ENCODE results near the gene HPSE2.

DNA sequence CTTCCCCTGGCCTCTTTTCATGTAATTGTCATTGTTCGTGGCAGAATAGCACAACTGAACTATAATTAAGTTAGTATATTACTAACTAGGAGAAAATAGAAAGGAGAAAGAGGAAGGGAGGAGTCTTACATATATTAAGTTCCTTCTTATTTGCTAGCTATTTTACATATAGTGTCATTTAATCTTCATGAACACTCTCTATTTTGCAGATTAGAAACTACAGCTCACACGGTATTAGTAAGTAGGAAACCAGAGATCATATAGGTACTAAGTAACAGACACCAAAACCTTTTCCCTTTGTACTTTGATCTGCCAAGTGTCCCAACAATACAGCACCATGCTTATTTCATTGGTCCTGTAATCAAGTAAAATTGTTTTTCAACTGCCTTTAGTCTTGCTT, 586.5 kb downstream of the HPSE2 start:
- TF ChIP-seq, protein P1, sequence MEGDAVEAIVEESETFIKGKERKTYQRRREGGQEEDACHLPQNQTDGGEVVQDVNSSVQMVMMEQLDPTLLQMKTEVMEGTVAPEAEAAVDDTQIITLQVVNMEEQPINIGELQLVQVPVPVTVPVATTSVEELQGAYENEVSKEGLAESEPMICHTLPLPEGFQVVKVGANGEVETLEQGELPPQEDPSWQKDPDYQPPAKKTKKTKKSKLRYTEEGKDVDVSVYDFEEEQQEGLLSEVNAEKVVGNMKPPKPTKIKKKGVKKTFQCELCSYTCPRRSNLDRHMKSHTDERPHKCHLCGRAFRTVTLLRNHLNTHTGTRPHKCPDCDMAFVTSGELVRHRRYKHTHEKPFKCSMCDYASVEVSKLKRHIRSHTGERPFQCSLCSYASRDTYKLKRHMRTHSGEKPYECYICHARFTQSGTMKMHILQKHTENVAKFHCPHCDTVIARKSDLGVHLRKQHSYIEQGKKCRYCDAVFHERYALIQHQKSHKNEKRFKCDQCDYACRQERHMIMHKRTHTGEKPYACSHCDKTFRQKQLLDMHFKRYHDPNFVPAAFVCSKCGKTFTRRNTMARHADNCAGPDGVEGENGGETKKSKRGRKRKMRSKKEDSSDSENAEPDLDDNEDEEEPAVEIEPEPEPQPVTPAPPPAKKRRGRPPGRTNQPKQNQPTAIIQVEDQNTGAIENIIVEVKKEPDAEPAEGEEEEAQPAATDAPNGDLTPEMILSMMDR (IDR thresholded peaks at IDR 0.05): no peak
- TF ChIP-seq EZH2 (IDR thresholded peaks at IDR 0.05; ENCODE audit: borderline replicate concordance, insufficient read depth, low read depth, low read length, poor library complexity, severe bottlenecking): no peak
